Mucosa of rectum (tissue), 2 donors: Measurements from ENCODE around the gene PLSCR3.

Source experiments
- H3K27ac ChIP-seq, 2 donors: one replicate each; pipeline ENCODE4 v1.7.0; 2013; ENCODE audit warnings: inconsistent platforms in 2 of 2, low read depth in 2 of 2, low read length in 2 of 2
- H3K27me3 ChIP-seq, 2 donors: one replicate each; pipeline ENCODE4 v1.7.0; 2013; ENCODE audit warnings: low read length in 2 of 2; ENCODE audit not compliant: control insufficient read depth in 2 of 2, insufficient read depth in 2 of 2
- H3K36me3 ChIP-seq, 2 donors: one replicate each; pipeline ENCODE4 v1.7.0; 2013; ENCODE audit warnings: low read length in 2 of 2; ENCODE audit not compliant: control insufficient read depth in 2 of 2, insufficient read depth in 2 of 2
- H3K4me1 ChIP-seq, 2 donors: one replicate each; pipeline ENCODE4 v1.7.0; 2013; ENCODE audit warnings: low read length in 2 of 2, mild to moderate bottlenecking in 1 of 2; ENCODE audit not compliant: control insufficient read depth in 2 of 2, insufficient read depth in 2 of 2
- H3K4me3 ChIP-seq, 2 donors: one replicate each; pipeline ENCODE4 v1.7.0; 2013; ENCODE audit warnings: low read length in 2 of 2
- H3K9ac ChIP-seq, 2 donors: one replicate each; pipeline ENCODE4 v1.7.0; 2013; ENCODE audit warnings: low read length in 2 of 2, low read depth in 1 of 2, mild to moderate bottlenecking in 1 of 2
- H3K9me3 ChIP-seq, 2 donors: one replicate each; pipeline ENCODE4 v1.7.0; 2013; ENCODE audit warnings: low read length in 2 of 2; ENCODE audit not compliant: control insufficient read depth in 2 of 2
- donor health status: healthy.
- donor health status: Normal muscosa, but diverticular disease.

PLSCR3 gene

DNA sequence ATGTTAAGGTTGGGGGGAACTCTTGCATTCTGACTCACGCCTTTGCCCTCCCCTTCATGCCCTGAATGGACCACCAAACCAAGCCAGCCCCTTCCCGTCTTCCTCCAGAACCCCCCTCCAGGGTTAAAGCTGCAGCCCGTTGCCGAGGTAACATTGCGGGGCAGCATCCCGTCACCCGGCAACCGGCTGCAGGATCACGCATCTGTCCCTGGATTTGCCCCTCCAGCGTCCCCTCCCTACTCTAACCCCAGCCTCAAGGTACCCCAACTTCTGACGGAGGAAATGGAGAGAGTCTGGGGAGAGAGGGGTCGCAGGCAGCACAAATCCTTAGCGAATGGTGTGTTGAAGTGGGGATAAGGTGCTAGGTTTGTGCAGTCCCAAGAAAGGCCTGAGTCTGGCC, 12.8 kb upstream of the PLSCR3 start:
- Histone ChIP-seq H3K36me3 (no peaks in the 10 kb centered on the region), H3K9ac (no peak overlapping the region), H3K4me3 (no peak overlapping the region), H3K27me3 (peaks cover 0 to 12% of the 10 kb centered on the region in 2 donors), H3K27ac (no peak overlapping the region), H3K4me1 (peaks cover 6 to 7% of the 10 kb centered on the region in 2 donors), H3K9me3 (no peaks in the 10 kb centered on the region)

DNA sequence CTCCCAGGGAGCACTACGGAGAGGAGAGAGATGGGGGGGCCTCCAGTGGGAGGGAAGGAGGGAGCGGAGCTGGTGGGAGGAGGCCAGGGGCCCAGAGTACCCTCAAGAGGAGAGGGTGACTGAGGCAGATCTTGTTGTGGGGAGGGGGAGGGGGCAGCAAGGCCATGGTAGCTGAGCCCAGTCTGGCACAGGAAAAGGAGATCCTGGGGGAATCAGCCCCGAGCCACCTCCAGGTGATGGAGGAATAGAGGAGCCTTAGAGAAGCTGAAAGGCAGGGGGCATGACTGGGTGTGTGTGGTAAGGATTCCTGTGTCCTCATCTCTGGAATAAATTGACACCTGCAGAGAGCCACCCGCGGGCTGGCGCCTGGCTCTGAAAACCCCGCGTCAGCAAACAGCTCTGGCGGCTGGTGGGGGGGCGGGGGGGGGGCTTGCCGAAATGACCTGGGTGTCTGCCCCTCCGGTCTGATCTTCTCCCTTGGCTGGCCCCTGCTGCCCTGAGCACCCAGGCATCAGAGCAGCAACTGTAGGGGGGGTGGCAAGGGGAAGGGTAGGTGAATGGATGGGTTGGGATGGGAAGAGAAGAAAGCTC, 12.0 kb upstream of the PLSCR3 start:
- H3K27me3 ChIP-seq, result peaks cover 0 to 12% of the 10 kb centered on the region in 2 donors
- H3K4me3 ChIP-seq, result no peak overlapping the region
- H3K9ac ChIP-seq, result no peak overlapping the region
- peaks cover 6 to 7% of the 10 kb centered on the region in 2 donors for H3K4me1 ChIP-seq
- no peak overlapping the region for H3K27ac ChIP-seq
- H3K36me3 ChIP-seq, result no peaks in the 10 kb centered on the region
- H3K9me3 ChIP-seq, result no peaks in the 10 kb centered on the region

DNA sequence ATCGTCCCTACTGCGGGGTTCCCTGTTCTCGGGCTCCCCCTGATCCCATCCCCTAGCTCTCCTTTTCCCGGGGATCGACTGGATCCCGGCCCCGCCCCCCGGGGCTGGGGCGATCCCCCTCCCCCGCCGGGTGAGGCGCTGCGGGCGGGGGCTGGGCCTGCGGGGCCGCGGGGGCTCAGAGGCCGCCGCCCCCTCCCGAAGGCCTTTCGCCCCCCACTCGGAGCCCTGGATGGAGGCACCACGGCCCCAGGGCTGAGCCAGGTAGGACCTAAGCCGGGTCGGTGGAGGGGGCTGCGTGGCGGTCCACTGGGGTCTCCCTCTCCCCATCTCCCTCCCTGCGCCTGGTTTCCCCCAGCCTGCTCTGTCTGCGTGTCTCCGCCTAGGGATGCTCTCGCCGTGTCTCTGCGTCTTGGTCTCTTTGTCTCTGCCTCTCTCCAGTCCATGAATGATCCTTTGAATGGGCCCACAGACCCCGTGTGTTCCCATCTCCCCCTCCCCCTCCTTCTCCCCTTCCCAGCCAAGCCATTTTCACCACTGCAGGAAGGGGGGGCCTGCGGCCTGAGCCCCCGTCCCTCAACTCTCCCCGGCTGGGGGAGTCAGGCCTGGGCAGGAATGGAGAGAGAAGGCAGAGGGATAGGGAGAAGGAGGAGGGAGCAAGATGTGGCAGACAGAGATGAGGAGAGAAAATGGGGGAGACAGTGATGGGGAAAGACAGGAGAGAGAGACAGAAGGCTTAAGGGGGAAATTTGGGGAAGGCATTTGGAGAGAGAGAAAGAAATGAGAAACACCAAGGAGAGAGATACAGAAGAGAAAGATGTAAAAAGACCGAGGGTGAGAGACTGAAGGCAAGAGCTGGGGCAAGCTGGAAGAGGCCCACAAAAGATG, 11.3 kb upstream of the PLSCR3 start:
- Histone ChIP-seq H3K9ac (peak overlapping the region; percentile 28 to 52), H3K4me1 (peaks cover 6 to 7% of the 10 kb centered on the region in 2 donors), H3K36me3 (no peaks in the 10 kb centered on the region), H3K27ac (peak overlapping the region in 1 of 2 donors; percentile 92), H3K27me3 (peaks cover 0 to 12% of the 10 kb centered on the region in 2 donors), H3K4me3 (peak overlapping the region; percentile 63 to 82), H3K9me3 (no peaks in the 10 kb centered on the region)

DNA sequence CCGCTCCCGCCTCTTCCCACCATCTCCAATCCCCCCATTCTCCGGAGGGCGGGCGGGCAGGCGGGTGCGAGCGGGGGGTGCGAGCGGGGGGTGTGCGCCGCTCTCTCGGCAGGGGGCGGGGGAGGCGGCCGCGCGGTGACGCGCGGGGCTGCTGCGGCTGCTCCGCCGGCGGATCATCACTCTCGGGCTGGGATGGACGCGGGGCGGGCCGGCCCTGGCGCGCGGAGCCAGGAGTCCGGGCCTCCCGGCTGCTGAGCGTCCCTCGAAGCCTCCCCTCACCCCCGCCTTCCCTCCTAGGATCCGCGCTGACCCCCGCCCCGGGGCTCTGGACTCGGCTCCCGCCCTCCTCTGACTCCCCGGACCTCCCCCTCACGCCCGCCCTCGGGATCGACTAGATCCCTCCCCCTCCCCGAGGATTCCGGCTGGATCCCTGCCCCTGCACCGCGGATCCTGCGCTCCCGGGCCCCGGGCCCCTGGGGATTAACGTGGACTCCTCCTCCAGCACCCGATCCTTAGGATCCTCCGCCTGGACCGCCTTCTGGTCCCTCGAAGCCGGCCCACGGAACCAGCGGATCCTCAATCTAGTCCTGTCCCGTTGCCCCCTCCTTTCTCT, 10.5 kb upstream of the PLSCR3 start:
- Histone ChIP-seq H3K36me3 (no peaks in the 10 kb centered on the region), H3K9ac (peak overlapping the region; percentile 28 to 52), H3K27ac (peak overlapping the region; percentile 66 to 92), H3K9me3 (no peaks in the 10 kb centered on the region), H3K4me1 (peaks cover 6 to 7% of the 10 kb centered on the region in 2 donors), H3K27me3 (peaks cover 0 to 12% of the 10 kb centered on the region in 2 donors), H3K4me3 (peak overlapping the region; percentile 82 to 91)

DNA sequence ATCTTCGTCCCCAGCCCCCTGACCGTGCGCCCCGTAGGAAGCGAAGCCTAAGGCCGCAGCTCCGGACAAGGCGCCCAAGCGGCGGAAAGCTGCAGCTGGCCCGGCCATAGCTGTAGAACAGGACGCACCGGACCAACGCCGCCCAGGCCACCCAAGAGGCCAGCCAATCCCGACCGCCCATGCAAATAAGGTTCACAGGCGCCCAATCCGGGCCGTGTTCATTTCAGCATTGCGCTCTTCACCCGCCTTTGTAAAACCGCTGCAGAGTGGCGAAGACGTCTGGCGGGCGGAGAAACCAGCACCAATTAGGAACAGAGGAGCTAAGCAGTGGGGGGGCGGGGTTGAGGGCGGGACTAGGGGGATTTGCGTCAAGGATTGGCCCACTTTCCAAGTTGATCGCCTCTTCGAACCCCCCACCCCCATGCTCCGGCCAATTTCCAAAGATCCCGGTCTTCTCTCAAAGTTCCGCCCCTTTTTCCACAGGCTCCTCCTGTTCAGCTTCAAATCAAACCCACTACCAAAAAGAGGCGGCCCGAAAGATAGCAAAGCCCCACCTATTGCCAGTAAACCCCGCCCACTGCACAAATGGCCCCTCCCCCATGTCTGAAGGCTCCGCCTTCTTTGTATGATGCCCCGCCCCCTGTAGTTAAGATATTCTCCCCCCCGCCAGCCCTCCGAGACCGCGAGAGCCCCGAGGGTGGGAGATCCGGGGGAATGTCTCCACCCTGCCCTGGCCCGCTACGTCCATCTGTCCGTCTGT, 9.8 kb upstream of the PLSCR3 start, which contains the start of gene TMEM256:
Gene TMEM256, minus strand, starts transcription at position 121 of the 760 bp plus-strand sequence. Its CDS starts 13 bp downstream, at position 108.
- Histone ChIP-seq H3K4me1 (peaks cover 6 to 7% of the 10 kb centered on the region in 2 donors), H3K36me3 (no peaks in the 10 kb centered on the region), H3K27me3 (peaks cover 0 to 12% of the 10 kb centered on the region in 2 donors), H3K9ac (peak within 1 kb of the TSS; percentile 52 to 77), H3K27ac (peak within 1 kb of the TSS; percentile 92), H3K9me3 (no peaks in the 10 kb centered on the region), H3K4me3 (peak within 1 kb of the TSS; percentile 82 to 91)

DNA sequence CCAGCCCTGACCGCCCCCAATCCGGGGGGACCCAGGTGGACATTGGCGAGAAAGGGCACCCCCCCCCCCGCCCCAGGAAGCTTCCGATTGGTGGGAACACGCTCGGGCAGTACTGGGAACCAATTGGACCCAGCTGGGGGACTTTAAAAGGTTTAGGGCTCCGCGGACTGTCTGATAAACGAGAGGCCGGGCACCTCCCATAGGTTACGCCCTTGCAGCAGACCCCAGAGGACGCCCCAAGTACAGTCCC, 9.3 kb upstream of the PLSCR3 start:
- peak overlapping the region; percentile 43 to 77 for H3K9ac ChIP-seq
- H3K4me3 ChIP-seq, result peak overlapping the region; percentile 82 to 91
- H3K4me1 ChIP-seq, result peaks cover 6 to 7% of the 10 kb centered on the region in 2 donors
- peaks cover 0 to 12% of the 10 kb centered on the region in 2 donors for H3K27me3 ChIP-seq
- peak overlapping the region; percentile 92 for H3K27ac ChIP-seq
- H3K9me3 ChIP-seq, result no peaks in the 10 kb centered on the region
- H3K36me3 ChIP-seq, result no peaks in the 10 kb centered on the region

DNA sequence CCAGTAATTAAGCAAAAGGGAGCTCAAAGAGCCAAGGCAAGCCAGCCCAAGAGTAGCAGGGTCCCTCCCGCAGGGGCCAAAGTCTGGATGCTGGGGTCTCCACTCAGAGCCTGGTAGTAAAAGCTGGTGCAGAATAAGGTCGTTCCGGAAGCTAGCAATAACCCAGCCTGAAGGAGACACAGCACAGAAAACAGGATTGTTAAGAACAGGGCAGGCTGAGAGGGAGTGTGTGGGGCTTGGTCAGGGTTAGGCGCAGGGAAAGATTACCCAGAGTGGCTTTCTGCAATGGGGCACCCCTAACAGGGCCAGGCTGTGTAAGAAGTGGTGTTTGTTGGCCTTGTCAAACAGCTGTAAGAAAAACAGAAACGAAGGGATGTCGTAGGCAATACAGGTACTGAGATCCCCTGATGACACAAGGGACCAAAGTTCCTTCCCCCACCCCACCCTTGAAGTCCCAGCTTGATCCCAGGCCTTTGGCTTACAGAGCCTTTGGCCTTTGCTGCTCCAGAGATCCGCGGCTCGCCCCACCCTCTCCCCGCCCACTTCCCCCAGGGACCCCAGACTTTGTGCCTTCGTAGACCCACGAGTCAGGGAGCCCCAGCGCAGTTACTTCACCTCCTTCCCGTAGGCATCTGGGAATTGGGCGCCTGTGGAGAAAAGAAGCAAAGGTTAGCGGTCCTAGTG, 8.9 kb upstream of the PLSCR3 start:
- Histone ChIP-seq H3K9me3 (no peaks in the 10 kb centered on the region), H3K36me3 (no peaks in the 10 kb centered on the region), H3K4me1 (peaks cover 6 to 7% of the 10 kb centered on the region in 2 donors), H3K9ac (peak overlapping the region; percentile 43 to 77), H3K27me3 (peaks cover 0 to 12% of the 10 kb centered on the region in 2 donors), H3K4me3 (peak overlapping the region; percentile 82 to 91), H3K27ac (peak overlapping the region; percentile 92)

DNA sequence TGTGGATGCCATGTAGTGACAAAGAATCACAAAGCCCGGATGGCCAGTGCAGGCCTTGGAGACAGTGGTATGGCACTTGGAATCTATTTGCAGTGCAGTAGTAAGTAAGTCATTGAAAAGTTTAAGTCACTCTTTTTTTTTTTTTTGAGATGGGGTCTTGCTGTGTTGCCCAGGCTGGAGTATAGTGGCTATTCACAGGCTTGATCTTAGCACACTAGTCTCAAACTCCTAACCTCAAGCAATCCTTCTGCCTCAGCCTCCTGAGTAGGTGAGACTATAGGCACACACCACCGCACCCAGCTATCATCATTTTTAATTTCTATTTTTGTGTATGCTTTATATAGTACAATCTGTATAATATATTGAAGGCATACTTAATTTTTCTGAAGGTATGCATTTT, 4.3 kb upstream of the PLSCR3 start:
- Histone ChIP-seq H3K4me3 (no peak overlapping the region), H3K27ac (no peak overlapping the region), H3K36me3 (no peaks in the 10 kb centered on the region), H3K27me3 (no peaks in the 10 kb centered on the region), H3K9me3 (no peaks in the 10 kb centered on the region), H3K9ac (no peak overlapping the region), H3K4me1 (peaks cover 13 to 18% of the 10 kb centered on the region in 2 donors)

DNA sequence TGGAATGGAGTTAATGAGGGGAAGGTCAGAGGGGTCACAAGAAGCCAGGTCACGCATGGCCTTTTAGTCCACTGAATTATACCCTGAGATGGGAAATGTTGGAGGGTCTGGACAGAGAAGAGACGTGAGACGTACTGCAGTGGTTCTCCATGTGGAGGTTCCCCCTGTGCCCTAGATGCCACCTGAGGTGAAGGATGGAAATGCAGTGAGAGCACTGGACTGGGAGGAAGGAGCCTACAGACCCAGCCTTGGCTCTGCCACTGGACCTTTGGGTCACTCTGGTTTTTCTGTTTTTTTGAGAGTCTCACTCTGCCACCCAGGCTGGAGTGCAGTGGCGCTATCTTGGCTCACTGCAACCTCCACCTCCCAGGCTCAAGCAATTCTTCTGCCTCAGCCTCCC, 1.8 kb upstream of the PLSCR3 start:
- H3K27ac ChIP-seq, result no peak overlapping the region
- H3K4me3 ChIP-seq, result no peak overlapping the region
- H3K4me1 ChIP-seq, result peaks cover 11 to 13% of the 10 kb centered on the region in 2 donors
- H3K9ac ChIP-seq, result no peak overlapping the region
- no peaks in the 10 kb centered on the region for H3K27me3 ChIP-seq
- H3K9me3 ChIP-seq, result no peaks in the 10 kb centered on the region
- H3K36me3 ChIP-seq, result no peaks in the 10 kb centered on the region
